Neural progenitor cell (in vitro differentiated cells): ENCODE data around the gene ATP13A3. TPM values are rescaled to one million over a fixed set of nuclear protein-coding genes. Genes with fewer than 3 reads are reported as not detected.

Experiments
- DNase-seq: peaks from one replicate; pipeline ENCODE4 v3.0.0-alpha.2; 2016; ENCODE audit warnings: low spot score
- H2AFZ ChIP-seq: fragments of 200-600 bp; sonication (generic); replicated peaks from 2 replicates; pipeline ENCODE4 v1.6.1; 2016; ENCODE audit warnings: antibody characterized with exemption
- H3F3A ChIP-seq: fragments of 200-600 bp; sonication (generic); 2 replicates; pipeline ENCODE4 v1.6.1; 2016; ENCODE audit warnings: antibody characterized with exemption, low read depth
- H3K27ac ChIP-seq: fragments of 200-600 bp; sonication (generic); 2 replicates; pipeline ENCODE4 v1.5.1; 2016; ENCODE audit warnings: mild to moderate bottlenecking
- H3K27me3 ChIP-seq: fragments of 200-600 bp; sonication (generic); 2 replicates; pipeline ENCODE4 v1.6.1; 2016; ENCODE audit warnings: mild to moderate bottlenecking, moderate library complexity
- H3K36me3 ChIP-seq: fragments of 200-600 bp; sonication (generic); 2 replicates; pipeline ENCODE4 v1.5.1; 2016
- H3K4me1 ChIP-seq: fragments of 200-600 bp; sonication (generic); 2 replicates; pipeline ENCODE4 v1.6.1; 2016; ENCODE audit warnings: mixed run types
- H3K4me2 ChIP-seq: fragments of 200-600 bp; sonication (generic); 2 replicates; pipeline ENCODE4 v1.6.1; 2016
- H3K4me3 ChIP-seq: fragments of 200-600 bp; sonication (generic); 2 replicates; pipeline ENCODE4 v1.5.1; 2016
- H3K79me2 ChIP-seq: fragments of 200-600 bp; sonication (generic); 2 replicates; pipeline ENCODE4 v1.6.1; 2016; ENCODE audit warnings: low read depth
- H3K9ac ChIP-seq: fragments of 200-600 bp; sonication (generic); 2 replicates; pipeline ENCODE4 v1.6.1; 2016
- H3K9me3 ChIP-seq: fragments of 200-600 bp; sonication (generic); 2 replicates; pipeline ENCODE4 v1.5.1; 2016; ENCODE audit warnings: low read depth
- H4K20me1 ChIP-seq: fragments of 200-600 bp; sonication (generic); 2 replicates; pipeline ENCODE4 v1.6.1; 2016; ENCODE audit warnings: low read depth
- H3K27ac Mint-ChIP-seq: 3 replicates; pipeline ENCODE4 v1.8.0; 2021; ENCODE audit warnings: mixed read lengths
- H3K27me3 Mint-ChIP-seq: 2 replicates; pipeline ENCODE4 v1.8.0; 2022; ENCODE audit warnings: low read depth, mild to moderate bottlenecking, inconsistent platforms, moderate library complexity, mixed read lengths; ENCODE audit not compliant: insufficient read depth
- H3K36me3 Mint-ChIP-seq: 3 replicates; pipeline ENCODE4 v1.8.0; 2021; ENCODE audit warnings: mixed read lengths
- H3K4me1 Mint-ChIP-seq: 3 replicates; pipeline ENCODE4 v1.8.0; 2021; ENCODE audit warnings: mixed read lengths
- H3K4me3 Mint-ChIP-seq: 3 replicates; pipeline ENCODE4 v1.8.0; 2021; ENCODE audit warnings: mild to moderate bottlenecking, moderate library complexity, mixed read lengths
- H3K9me3 Mint-ChIP-seq: 3 replicates; pipeline ENCODE4 v1.8.0; 2020; ENCODE audit warnings: mixed read lengths
- CTCF ChIP-seq: fragments of 200-600 bp; sonication (generic); IDR thresholded peaks from 2 replicates; pipeline ENCODE4 v1.5.1; 2017; ENCODE audit warnings: antibody characterized with exemption, mild to moderate bottlenecking
- EZH2 ChIP-seq: fragments of 200-600 bp; sonication (generic); IDR thresholded peaks from 2 replicates; pipeline ENCODE4 v1.6.1; 2017; ENCODE audit warnings: antibody characterized with exemption, mild to moderate bottlenecking, moderate library complexity
- EZH2phosphoT487 ChIP-seq: fragments of 200-600 bp; sonication (generic); IDR thresholded peaks from 2 replicates; pipeline ENCODE4 v1.6.1; 2017; ENCODE audit warnings: antibody characterized with exemption
- total RNA-seq: library from RNA; depleted of rRNA; stranded (reverse); fragments of >200 nt; gene quantifications from 2 replicates; pipeline ENCODE4 v1.2.3, GENCODE V29; 2015; ENCODE audit warnings: low replicate concordance

Gene ATP13A3
- total RNA-seq, 1 donor from 2014 or later: 105 TPM

- H3K4me3 ChIP-seq: no peak overlapping the region
Measured at GRCh38 chr3:194527726-194528125, 40.9 kb upstream of the ATP13A3 start.

GRCh38 chr3:194526164-194526563 is 39.4 kb upstream of the ATP13A3 start:
- no peaks in the 10 kb centered on the region for H3K9me3 ChIP-seq
- peaks cover 13% of the 10 kb centered on the region for H3K9me3 Mint-ChIP-seq
- H3K27me3 ChIP-seq: no peaks in the 10 kb centered on the region
- no peaks in the 10 kb centered on the region for H4K20me1 ChIP-seq
- H2AFZ ChIP-seq: no peak overlapping the region
- H3K4me2 ChIP-seq: no peak overlapping the region
- TF ChIP-seq EZH2 (no peak), CTCF (no peak), EZH2phosphoT487 (no peak)
- no peaks in the 10 kb centered on the region for H3K79me2 ChIP-seq
- H3K27me3 Mint-ChIP-seq: peaks cover 6% of the 10 kb centered on the region
- no peak overlapping the region for H3K9ac ChIP-seq
- no peak overlapping the region for H3K4me3 ChIP-seq
- H3F3A ChIP-seq: no peaks in the 10 kb centered on the region
- H3K4me1 Mint-ChIP-seq: peaks cover 3% of the 10 kb centered on the region
- H3K36me3 Mint-ChIP-seq: no peaks in the 10 kb centered on the region
- DNase-seq: no peak
- no peaks in the 10 kb centered on the region for H3K36me3 ChIP-seq
- no peak overlapping the region for H3K27ac Mint-ChIP-seq
- H3K27ac ChIP-seq: no peak overlapping the region
- no peak overlapping the region for H3K4me3 Mint-ChIP-seq
- no peaks in the 10 kb centered on the region for H3K4me1 ChIP-seq

More at GRCh38 chr3:194527726-194528125, 40.9 kb upstream of the ATP13A3 start:
- Histone ChIP-seq H3K27ac (no peak overlapping the region), H3K79me2 (no peaks in the 10 kb centered on the region), H3K4me2 (no peak overlapping the region), H3F3A (no peaks in the 10 kb centered on the region), H3K27me3 (no peaks in the 10 kb centered on the region), H3K4me1 (no peaks in the 10 kb centered on the region), H4K20me1 (no peaks in the 10 kb centered on the region), H3K9me3 (no peaks in the 10 kb centered on the region), H3K9ac (no peak overlapping the region), H3K36me3 (no peaks in the 10 kb centered on the region), H2AFZ (no peak overlapping the region)
- no peak overlapping the region for H3K4me3 Mint-ChIP-seq
- no peak for DNase-seq
- peaks cover 3% of the 10 kb centered on the region for H3K4me1 Mint-ChIP-seq
- H3K27ac Mint-ChIP-seq: no peak overlapping the region
- H3K9me3 Mint-ChIP-seq: peaks cover 15% of the 10 kb centered on the region
- peaks cover 6% of the 10 kb centered on the region for H3K27me3 Mint-ChIP-seq
- no peaks in the 10 kb centered on the region for H3K36me3 Mint-ChIP-seq
- no peak for TF ChIP-seq EZH2phosphoT487
- TF ChIP-seq CTCF: no peak
- no peak for TF ChIP-seq EZH2

- H3K4me2 ChIP-seq: no peak overlapping the region
- no peaks in the 10 kb centered on the region for H3F3A ChIP-seq
- no peak for TF ChIP-seq EZH2
- no peak for TF ChIP-seq CTCF
- TF ChIP-seq EZH2phosphoT487: no peak
- H3K27me3 Mint-ChIP-seq: peaks cover 11% of the 10 kb centered on the region
- no peak overlapping the region for H2AFZ ChIP-seq
- H3K27me3 ChIP-seq: no peaks in the 10 kb centered on the region
- H3K9ac ChIP-seq: no peak overlapping the region
- H3K79me2 ChIP-seq: no peaks in the 10 kb centered on the region
- no peaks in the 10 kb centered on the region for H4K20me1 ChIP-seq
- no peaks in the 10 kb centered on the region for H3K4me1 ChIP-seq
- H3K9me3 ChIP-seq: no peaks in the 10 kb centered on the region
- peaks cover 11% of the 10 kb centered on the region for H3K4me1 Mint-ChIP-seq
- H3K36me3 Mint-ChIP-seq: no peaks in the 10 kb centered on the region
- no peak overlapping the region for H3K4me3 ChIP-seq
- H3K9me3 Mint-ChIP-seq: peaks cover 13% of the 10 kb centered on the region
- no peak for DNase-seq
- no peak overlapping the region for H3K27ac ChIP-seq
- no peaks in the 10 kb centered on the region for H3K36me3 ChIP-seq
- H3K4me3 Mint-ChIP-seq: no peak overlapping the region
- H3K27ac Mint-ChIP-seq: no peak overlapping the region
Measured at GRCh38 chr3:194522579-194523046, 35.8 kb upstream of the ATP13A3 start.
